H1 (cell line): ENCODE results near the gene SMO.

ENCODE experiments used
- CTCF ChIP-seq, 3 experiments: IDR thresholded peaks; 1 replicate in 2 of 3; 2 replicates in 1 of 3; pipeline versions ENCODE4 v1.5.1 to v1.6.1; 2011; ENCODE audit warnings: low read length in 3 of 3, mild to moderate bottlenecking in 3 of 3, inconsistent platforms in 2 of 3, low read depth in 1 of 3, moderate library complexity in 1 of 3; ENCODE audit not compliant: insufficient read depth in 1 of 3; ENCODE audit errors: control extremely low read depth in 1 of 3
- RAD21 ChIP-seq, 2 experiments: IDR thresholded peaks in 1 of 2; conservative IDR thresholded peaks in 1 of 2; 2 replicates each; pipeline ENCODE4 v1.6.1; 2011; ENCODE audit warnings: low read depth in 2 of 2, low read length in 2 of 2, improper control_type of control experiment in 1 of 2, inconsistent platforms in 1 of 2, mild to moderate bottlenecking in 1 of 2, moderate library complexity in 1 of 2

DNA sequence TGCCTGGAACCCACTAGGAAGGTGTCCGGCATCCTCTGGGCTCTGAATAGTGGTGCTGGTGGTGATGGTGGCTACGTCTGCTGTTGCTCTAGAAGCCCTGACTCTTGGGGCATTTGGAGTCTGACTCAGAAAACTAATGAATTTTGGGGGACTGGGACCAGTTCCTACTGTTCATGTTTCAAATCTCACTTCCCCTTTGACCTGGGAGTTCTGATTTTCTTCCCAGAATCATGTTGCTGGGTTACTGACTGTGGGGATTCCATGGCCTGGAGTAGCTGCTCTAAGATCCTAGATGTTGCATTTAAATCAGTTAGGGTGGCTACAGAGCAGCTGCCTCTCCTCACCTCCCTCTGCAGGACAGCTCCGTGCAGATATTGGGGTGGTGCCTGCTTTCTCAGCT, 40.7 kb upstream of the SMO start:
- no peak for TF ChIP-seq CTCF (IDR thresholded peaks at IDR 0.05; ENCODE audit: control extremely low read depth in 1 of 3, insufficient read depth in 1 of 3, low read depth in 1 of 3, low read length in 3 of 3)
- no peak for TF ChIP-seq RAD21 (IDR thresholded peaks at IDR 0.05 in 1 of 2, conservative IDR thresholded peaks at IDR 0.05 in 1 of 2; ENCODE audit: low read depth in 2 of 2, low read length in 2 of 2)
